Measurements from ENCODE around the gene BMP3. TPM values are rescaled to one million over a fixed set of nuclear protein-coding genes. Genes with fewer than 3 reads are reported as not detected.

The BMP3 gene
- total RNA-seq, 1 experiment from 2014 or later = 1.8 TPM

- POLR2A ChIA-PET (ENCODE audit: unreplicated experiment) = interaction anchor here (0.6 kb wide), 1 partner anchor 58 kb away, joined by 3 read pairs; no protein-coding TSS in a partner anchor
- H3K4me3 ChIP-seq (ENCODE audit: low read length) = no peak overlapping the region
- H3K27ac ChIP-seq (ENCODE audit: low read length) = no peak overlapping the region
- intact Hi-C loops (cut with micrococcal nuclease) = no loop called here
- no peaks in the 10 kb centered on the region for H3K36me3 ChIP-seq (ENCODE audit: low read depth, low read length)
- TF ChIP-seq EZH2phosphoT487 (IDR thresholded peaks at IDR 0.05; ENCODE audit: borderline replicate concordance, low read length) (no peak), EZH2 (IDR thresholded peaks at IDR 0.05; ENCODE audit: low read length, unreplicated experiment) (no peak), CTCF (conservative IDR thresholded peaks at IDR 0.05; ENCODE audit: low read depth, low read length) (no peak)
- DNase-seq (no peak), ATAC-seq (no peak)
- no peaks in the 10 kb centered on the region for H3K4me1 ChIP-seq (ENCODE audit: insufficient read depth, low read length)
- H3K27me3 ChIP-seq (ENCODE audit: low read length) = no peaks in the 10 kb centered on the region
- no peaks in the 10 kb centered on the region for H3K79me2 ChIP-seq (ENCODE audit: low read length)
- H3K9ac ChIP-seq (ENCODE audit: low read length) = no peak overlapping the region
- H3K9me2 ChIP-seq (replicated peaks; ENCODE audit: low read length) = no peaks in the 10 kb centered on the region
- CTCF ChIA-PET = no interaction called here
- no peak overlapping the region for H2AFZ ChIP-seq (ENCODE audit: low read length)
- no peaks in the 10 kb centered on the region for H4K20me1 ChIP-seq (ENCODE audit: low read length)
- H3K4me2 ChIP-seq (ENCODE audit: low read length) = no peak overlapping the region
- no TSS peak for BruUV-seq (replicated peaks)
- no peaks in the 10 kb centered on the region for H3F3A ChIP-seq (ENCODE audit: low read length, unreplicated experiment)
- H3K9me3 ChIP-seq (ENCODE audit: low read length) = no peaks in the 10 kb centered on the region
These were observed 18.8 kb downstream of the BMP3 start for GRCh38 chr4:81049330-81049729.

- Histone ChIP-seq H3K27me3 (ENCODE audit: low read length) (no peaks in the 10 kb centered on the region), H4K20me1 (ENCODE audit: low read length) (no peaks in the 10 kb centered on the region), H3K36me3 (ENCODE audit: low read depth, low read length) (no peaks in the 10 kb centered on the region), H3K9me2 (replicated peaks; ENCODE audit: low read length) (no peaks in the 10 kb centered on the region), H3K79me2 (ENCODE audit: low read length) (no peaks in the 10 kb centered on the region), H3K4me3 (ENCODE audit: low read length) (no peak overlapping the region), H2AFZ (ENCODE audit: low read length) (no peak overlapping the region), H3K27ac (ENCODE audit: low read length) (no peak overlapping the region), H3K9me3 (ENCODE audit: low read length) (no peaks in the 10 kb centered on the region), H3K9ac (ENCODE audit: low read length) (no peak overlapping the region), H3F3A (ENCODE audit: low read length, unreplicated experiment) (no peaks in the 10 kb centered on the region), H3K4me2 (ENCODE audit: low read length) (no peak overlapping the region), H3K4me1 (ENCODE audit: insufficient read depth, low read length) (no peaks in the 10 kb centered on the region)
- no peak for ATAC-seq
- POLR2A ChIA-PET (ENCODE audit: unreplicated experiment) = interaction anchor here (0.6 kb wide), 1 partner anchor 59 kb away, joined by 3 read pairs; no protein-coding TSS in a partner anchor
- no peak for DNase-seq
- no TSS peak for BruUV-seq (replicated peaks)
- CTCF ChIA-PET = interaction anchor here (0.7 kb wide), 1 partner anchor 687 kb away, joined by 3 read pairs; no protein-coding TSS in a partner anchor
- intact Hi-C loops (cut with micrococcal nuclease) = loop anchor here (5.0 kb wide), 1 partner anchor 828 kb away; no protein-coding TSS in a partner anchor
- TF ChIP-seq CTCF (conservative IDR thresholded peaks at IDR 0.05; ENCODE audit: low read depth, low read length) = no peak
- TF ChIP-seq EZH2phosphoT487 (IDR thresholded peaks at IDR 0.05; ENCODE audit: borderline replicate concordance, low read length) = no peak
- TF ChIP-seq EZH2 (IDR thresholded peaks at IDR 0.05; ENCODE audit: low read length, unreplicated experiment) = no peak
These were observed 19.4 kb downstream of the BMP3 start for GRCh38 chr4:81049907-81050306.
